HCT116 (cell line): ENCODE measurements around the gene DDRGK1. TPM values are rescaled to one million over a fixed set of nuclear protein-coding genes. Genes with fewer than 3 reads are reported as not detected.

Source experiments
- ATAC-seq: fragments of 200-7000 bp; cut with Tn5 transposase; 2 replicates; pipeline ENCODE4 v1.9.1; 2020; ENCODE audit warnings: mild to moderate bottlenecking, moderate library complexity
- BruUV-seq: library from RNA; stranded (reverse); fragments of 400-500 nt; replicated peaks from 2 replicates; lab custom pipeline; 2021; lab: Mats Ljungman, UMichigan
- CTCF ChIA-PET: fragments of 300-600 bp; sonication (Branson Sonifier 250); formaldehyde crosslinking; loops from one replicate; lab custom pipeline; 2021; ENCODE audit warnings: antibody characterized with exemption; lab: Charles Lee
- POLR2A ChIA-PET: fragments of 300-600, 350-600 bp; sonication (Branson Sonifier 250); formaldehyde crosslinking; loops from one replicate; lab custom pipeline; 2021; ENCODE audit warnings: antibody characterized with exemption; lab: Charles Lee
- RAD21 ChIA-PET, 2 experiments: fragments of 300-600 bp; sonication (Branson Sonifier 250); formaldehyde crosslinking; loops; one replicate each; lab custom pipeline; 2023; ENCODE audit warnings: low total read pairs in 2 of 2; ENCODE audit not compliant: uncharacterized antibody in 2 of 2, unreplicated experiment in 2 of 2, low non-redundant PET in 1 of 2; lab: Charles Lee
- DNase-seq: peaks from one replicate; pipeline ENCODE4 v3.0.0-alpha.2; 2010; ENCODE audit warnings: low read depth, low spot score
- H2AFZ ChIP-seq: fragments of 200-600 bp; shearing (Covaris generic), sonication (generic); 2 replicates; pipeline ENCODE4 v1.6.1; 2017; ENCODE audit warnings: low read depth, mixed run types, mixed read lengths, antibody characterized with exemption, low read length; ENCODE audit not compliant: poor library complexity, severe bottlenecking
- H3K27ac ChIP-seq: 2 replicates; pipeline ENCODE4 v1.5.1; 2012; ENCODE audit warnings: low read depth, low read length
- H3K27me3 ChIP-seq: fragments of 200-600 bp; sonication (generic); 2 replicates; pipeline ENCODE4 v1.6.1; 2016; ENCODE audit warnings: mixed run types, low read length, mixed read lengths; ENCODE audit not compliant: insufficient read depth
- H3K36me3 ChIP-seq, 2 experiments: fragments of 200-500 bp in 1 of 2; fragments of 200-600 bp in 1 of 2; sonication (Bioruptor generic) in 1 of 2; sonication (generic) in 1 of 2; 2 replicates each; pipeline versions ENCODE4 v1.5.1 to v1.6.1; 2014 to 2016; ENCODE audit warnings: low read length in 2 of 2, inconsistent platforms in 1 of 2, mixed read lengths in 1 of 2, mixed run types in 1 of 2; ENCODE audit not compliant: insufficient read depth in 2 of 2, control insufficient read depth in 1 of 2
- H3K4me1 ChIP-seq, 2 experiments: fragments of 200-600 bp in 1 of 2; sonication (generic) in 1 of 2; 2 replicates each; pipeline versions ENCODE4 v1.5.1 to v1.6.1; 2012 to 2017; ENCODE audit warnings: low read length in 2 of 2, inconsistent platforms in 1 of 2, mild to moderate bottlenecking in 1 of 2, mixed read lengths in 1 of 2, mixed run types in 1 of 2, moderate library complexity in 1 of 2; ENCODE audit not compliant: insufficient read depth in 2 of 2, control insufficient read depth in 1 of 2
- H3K4me2 ChIP-seq: fragments of 200-600 bp; sonication (generic); 2 replicates; pipeline ENCODE4 v1.6.1; 2017; ENCODE audit warnings: mixed run types, low read length, mixed read lengths
- H3K4me3 ChIP-seq, 2 experiments: fragments of 200-600 bp in 1 of 2; sonication (generic) in 1 of 2; replicated peaks in 1 of 2; 2 replicates each; pipeline ENCODE4 v1.5.1; 2011 to 2016; ENCODE audit warnings: low read length in 2 of 2, control low read depth in 1 of 2, low read depth in 1 of 2, mild to moderate bottlenecking in 1 of 2, mixed read lengths in 1 of 2, mixed run types in 1 of 2
- H3K79me2 ChIP-seq: fragments of 200-600 bp; sonication (generic); 2 replicates; pipeline ENCODE4 v1.6.1; 2017; ENCODE audit warnings: mild to moderate bottlenecking, mixed run types, low read length, moderate library complexity, mixed read lengths; ENCODE audit not compliant: insufficient read depth
- H3K9ac ChIP-seq: fragments of 200-600 bp; sonication (generic); 2 replicates; pipeline ENCODE4 v1.6.1; 2016; ENCODE audit warnings: low read length, mixed read lengths
- H3K9me2 ChIP-seq: fragments of 200-600 bp; sonication (generic), shearing (Covaris generic); 2 replicates; pipeline ENCODE4 v1.6.1; 2017; ENCODE audit warnings: mixed run types, mild to moderate bottlenecking, moderate library complexity; ENCODE audit not compliant: insufficient read depth
- H3K9me3 ChIP-seq, 2 experiments: fragments of 200-500 bp in 1 of 2; fragments of 200-600 bp in 1 of 2; sonication (Bioruptor generic) in 1 of 2; sonication (generic) in 1 of 2; 2 replicates each; pipeline ENCODE4 v1.6.1; 2014 to 2017; ENCODE audit warnings: low read length in 2 of 2, mixed read lengths in 2 of 2, inconsistent platforms in 1 of 2, low read depth in 1 of 2, mild to moderate bottlenecking in 1 of 2, mixed run types in 1 of 2, moderate library complexity in 1 of 2; ENCODE audit not compliant: control insufficient read depth in 1 of 2, insufficient read depth in 1 of 2
- H4K20me1 ChIP-seq: fragments of 200-600 bp; sonication (generic), shearing (Covaris generic); 2 replicates; pipeline ENCODE4 v1.6.1; 2017; ENCODE audit warnings: mixed run types, mild to moderate bottlenecking, moderate library complexity; ENCODE audit not compliant: insufficient read depth
- ATF3 ChIP-seq: IDR thresholded peaks from 2 replicates; pipeline ENCODE4 v1.6.1; 2012
- CBX3 ChIP-seq: IDR thresholded peaks from 2 replicates; pipeline ENCODE4 v1.6.1; 2012; ENCODE audit warnings: low read depth
- CEBPB ChIP-seq: IDR thresholded peaks from 2 replicates; pipeline ENCODE4 v1.6.1; 2012; ENCODE audit warnings: low read depth
- EGR1 ChIP-seq: IDR thresholded peaks from 2 replicates; pipeline ENCODE4 v1.6.1; 2012; ENCODE audit warnings: low read depth
- ELF1 ChIP-seq: IDR thresholded peaks from 2 replicates; pipeline ENCODE4 v1.6.1; 2012; ENCODE audit warnings: low read depth, borderline replicate concordance
- EZH2 ChIP-seq: fragments of 200-600 bp; sonication (generic); IDR thresholded peaks from 2 replicates; pipeline ENCODE4 v1.6.1; 2017; ENCODE audit warnings: antibody characterized with exemption, mixed run types
- EZH2phosphoT487 ChIP-seq: fragments of 200-600 bp; IDR thresholded peaks from 2 replicates; pipeline ENCODE4 v1.6.1; 2018; ENCODE audit warnings: antibody characterized with exemption, borderline replicate concordance
- FOSL1 ChIP-seq: IDR thresholded peaks from 2 replicates; pipeline ENCODE4 v1.6.1; 2012; ENCODE audit warnings: low read depth
- MAX ChIP-seq: IDR thresholded peaks from 2 replicates; pipeline ENCODE4 v1.6.1; 2012
- POLR2A ChIP-seq: IDR thresholded peaks from 2 replicates; pipeline ENCODE4 v1.7.0; 2011; ENCODE audit warnings: borderline replicate concordance; ENCODE audit not compliant: insufficient read depth, insufficient read length; ENCODE audit errors: extremely low read depth
- POLR2AphosphoS5 ChIP-seq: IDR thresholded peaks from 2 replicates; pipeline ENCODE4 v1.6.1; 2011; ENCODE audit warnings: mild to moderate bottlenecking, low read depth, low read length, moderate library complexity
- RAD21 ChIP-seq: IDR thresholded peaks from 2 replicates; pipeline ENCODE4 v1.6.1; 2012; ENCODE audit warnings: low read depth, mild to moderate bottlenecking
- REST ChIP-seq: IDR thresholded peaks from 2 replicates; pipeline ENCODE4 v1.6.1; 2012; ENCODE audit warnings: low read depth
- SP1 ChIP-seq: IDR thresholded peaks from 2 replicates; pipeline ENCODE4 v1.6.1; 2012; ENCODE audit warnings: low read depth
- SRF ChIP-seq: IDR thresholded peaks from 2 replicates; pipeline ENCODE4 v1.6.1; 2012; ENCODE audit warnings: low read depth
- TCF7L2 ChIP-seq: IDR thresholded peaks from 2 replicates; pipeline ENCODE4 v1.7.0; 2011; ENCODE audit warnings: borderline replicate concordance, inconsistent platforms; ENCODE audit not compliant: insufficient read depth, insufficient read length; ENCODE audit errors: extremely low read depth
- YY1 ChIP-seq: IDR thresholded peaks from 2 replicates; pipeline ENCODE4 v1.6.1; 2011; ENCODE audit warnings: low read length, low read depth, moderate library complexity, mild to moderate bottlenecking; ENCODE audit not compliant: insufficient replicate concordance; ENCODE audit errors: extremely low read depth
- ZBTB33 ChIP-seq: IDR thresholded peaks from 2 replicates; pipeline ENCODE4 v1.6.1; 2011; ENCODE audit warnings: mild to moderate bottlenecking, low read length, moderate library complexity; ENCODE audit not compliant: insufficient replicate concordance; ENCODE audit errors: extremely low read depth
- ZFX ChIP-seq: fragments of 450-650 bp; IDR thresholded peaks from 2 replicates; pipeline ENCODE4 v1.6.1; 2017
- ZNF274 ChIP-seq: fragments of 200-500 bp; sonication (Bioruptor generic); IDR thresholded peaks from 2 replicates; pipeline ENCODE4 v1.6.1; 2014; ENCODE audit warnings: mild to moderate bottlenecking, low read depth, low read length, inconsistent platforms
- intact Hi-C: fragments of 100-400 bp; cut with micrococcal nuclease; formaldehyde crosslinking; loops from 2 replicates; pipeline ENCODE4 v1.10.0; 2022
- total RNA-seq: library from RNA; stranded (reverse); gene quantifications from one replicate; pipeline ENCODE4 v1.2.1, GENCODE V29; 2021; ENCODE audit not compliant: unreplicated experiment

The DDRGK1 gene
- total RNA-seq, 1 experiment from 2014 or later, result 45.8 TPM

GRCh38 chr20:3199206-3199605 lies 5.3 kb downstream of the DDRGK1 start:
- BruUV-seq, result no TSS peak
- H3K4me3 ChIP-seq, result no peak overlapping the region
- H3K9me3 ChIP-seq, result no peaks in the 10 kb centered on the region
- ChIA-PET CTCF (no interaction called here), RAD21 (no interaction called here), POLR2A (no interaction called here)
- H3K4me2 ChIP-seq, result no peak overlapping the region
- ATAC-seq, result no peak
- H3K36me3 ChIP-seq, result peaks cover 28 to 35% of the 10 kb centered on the region in 2 experiments; a peak in 3 of 4 replicates
- H3K27ac ChIP-seq, result no peak overlapping the region
- H4K20me1 ChIP-seq, result no peaks in the 10 kb centered on the region
- intact Hi-C loops, result no loop called here
- H2AFZ ChIP-seq, result no peak overlapping the region
- H3K9me2 ChIP-seq, result no peaks in the 10 kb centered on the region
- no peak for TF ChIP-seq ATF3
- no peak for TF ChIP-seq ELF1
- no peak for TF ChIP-seq EZH2
- TF ChIP-seq MAX, result no peak
- TF ChIP-seq RAD21, result no peak
- no peak for TF ChIP-seq CBX3
- no peak for TF ChIP-seq ZFX
- TF ChIP-seq REST, result no peak
- no peak for TF ChIP-seq SP1
- no peak for TF ChIP-seq YY1
- TF ChIP-seq EGR1, result no peak
- no peak for TF ChIP-seq ZBTB33
- no peak for TF ChIP-seq SRF
- no peak for TF ChIP-seq EZH2phosphoT487
- TF ChIP-seq POLR2AphosphoS5, result no peak
- no peak for TF ChIP-seq POLR2A
- TF ChIP-seq FOSL1, result no peak
- no peak for TF ChIP-seq TCF7L2
- TF ChIP-seq CEBPB, result no peak
- no peak for TF ChIP-seq ZNF274
- H3K79me2 ChIP-seq, result peaks cover 23% of the 10 kb centered on the region
- peaks cover 4 to 9% of the 10 kb centered on the region in 2 experiments; a peak in 2 of 4 replicates for H3K4me1 ChIP-seq
- H3K27me3 ChIP-seq, result no peaks in the 10 kb centered on the region
- DNase-seq, result no peak
- no peak overlapping the region for H3K9ac ChIP-seq
